B cell (primary cell): Measurements from ENCODE around the gene FTO.

Source experiments
- CTCF ChIP-seq: fragments of 200-600 bp; IDR thresholded peaks from one replicate; pipeline ENCODE4 v1.8.0; 2022; ENCODE audit warnings: antibody characterized with exemption, mild to moderate bottlenecking
- EZH2 ChIP-seq: IDR thresholded peaks from 2 replicates; pipeline ENCODE4 v1.6.1; 2012; ENCODE audit warnings: borderline replicate concordance, low read depth, mild to moderate bottlenecking, moderate library complexity, low read length; ENCODE audit not compliant: insufficient read depth, poor library complexity, severe bottlenecking

GRCh38 chr16:53949715-53950410 lies 245.9 kb downstream of the FTO start:
- TF ChIP-seq CTCF = no peak
- no peak for TF ChIP-seq EZH2
